ENCODE data around the gene CCDC149.

The CCDC149 gene

GRCh38 chr4:24816797-24817196 lies 96.0 kb downstream of the CCDC149 start:
- no peaks in the 10 kb centered on the region for H3K36me3 Mint-ChIP-seq (ENCODE audit: low read depth)
- H3K27me3 Mint-ChIP-seq, result peaks cover 6% of the 10 kb centered on the region
- no peak overlapping the region for H3K4me3 Mint-ChIP-seq
- H3K4me1 Mint-ChIP-seq (ENCODE audit: low read depth), result no peaks in the 10 kb centered on the region
- peaks cover 3% of the 10 kb centered on the region for H3K9me3 Mint-ChIP-seq
- H3K27ac Mint-ChIP-seq, result no peak overlapping the region

GRCh38 chr4:24813732-24814131 lies 99.1 kb downstream of the CCDC149 start:
- no peak overlapping the region for H3K4me3 Mint-ChIP-seq
- H3K9me3 Mint-ChIP-seq, result peaks cover 3% of the 10 kb centered on the region
- H3K36me3 Mint-ChIP-seq (ENCODE audit: low read depth), result no peaks in the 10 kb centered on the region
- H3K4me1 Mint-ChIP-seq (ENCODE audit: low read depth), result no peaks in the 10 kb centered on the region
- H3K27ac Mint-ChIP-seq, result no peak overlapping the region
- H3K27me3 Mint-ChIP-seq, result peaks cover 7% of the 10 kb centered on the region

- Mint-ChIP-seq H3K4me1 (ENCODE audit: low read depth) (no peaks in the 10 kb centered on the region), H3K27ac (no peak overlapping the region), H3K36me3 (ENCODE audit: low read depth) (no peaks in the 10 kb centered on the region), H3K4me3 (no peak overlapping the region), H3K9me3 (peaks cover 3% of the 10 kb centered on the region), H3K27me3 (peaks cover 7% of the 10 kb centered on the region)
These were observed 101.8 kb downstream of the CCDC149 start for GRCh38 chr4:24810871-24811631.

GRCh38 chr4:24809815-24810405 lies 102.9 kb downstream of the CCDC149 start:
- Mint-ChIP-seq H3K27ac (no peak overlapping the region), H3K4me1 (ENCODE audit: low read depth) (no peaks in the 10 kb centered on the region), H3K4me3 (no peak overlapping the region), H3K36me3 (ENCODE audit: low read depth) (no peaks in the 10 kb centered on the region), H3K9me3 (peaks cover 3% of the 10 kb centered on the region), H3K27me3 (peaks cover 7% of the 10 kb centered on the region)

GRCh38 chr4:24809376-24809775 lies 103.5 kb downstream of the CCDC149 start:
- H3K9me3 Mint-ChIP-seq, result peaks cover 3% of the 10 kb centered on the region
- H3K27me3 Mint-ChIP-seq, result peaks cover 6% of the 10 kb centered on the region
- no peak overlapping the region for H3K27ac Mint-ChIP-seq
- H3K4me1 Mint-ChIP-seq (ENCODE audit: low read depth), result no peaks in the 10 kb centered on the region
- no peaks in the 10 kb centered on the region for H3K36me3 Mint-ChIP-seq (ENCODE audit: low read depth)
- no peak overlapping the region for H3K4me3 Mint-ChIP-seq

GRCh38 chr4:24808955-24809354 lies 103.9 kb downstream of the CCDC149 start:
- Mint-ChIP-seq H3K36me3 (ENCODE audit: low read depth) (no peaks in the 10 kb centered on the region), H3K27ac (no peak overlapping the region), H3K4me3 (no peak overlapping the region), H3K9me3 (peaks cover 3% of the 10 kb centered on the region), H3K4me1 (ENCODE audit: low read depth) (no peaks in the 10 kb centered on the region), H3K27me3 (peaks cover 6% of the 10 kb centered on the region)

- Mint-ChIP-seq H3K9me3 (peaks cover 3% of the 10 kb centered on the region), H3K4me1 (ENCODE audit: low read depth) (no peaks in the 10 kb centered on the region), H3K4me3 (no peak overlapping the region), H3K36me3 (ENCODE audit: low read depth) (no peaks in the 10 kb centered on the region), H3K27ac (no peak overlapping the region), H3K27me3 (peaks cover 11% of the 10 kb centered on the region)
These were observed 104.6 kb downstream of the CCDC149 start for GRCh38 chr4:24808261-24808660.

- no peak overlapping the region for H3K27ac Mint-ChIP-seq
- H3K4me3 Mint-ChIP-seq, result no peak overlapping the region
- H3K27me3 Mint-ChIP-seq, result peaks cover 14% of the 10 kb centered on the region
- H3K9me3 Mint-ChIP-seq, result peaks cover 3% of the 10 kb centered on the region
- H3K36me3 Mint-ChIP-seq (ENCODE audit: low read depth), result no peaks in the 10 kb centered on the region
- H3K4me1 Mint-ChIP-seq (ENCODE audit: low read depth), result no peaks in the 10 kb centered on the region
These were observed 105.2 kb downstream of the CCDC149 start for GRCh38 chr4:24807611-24808010.

GRCh38 chr4:24806206-24806990 lies 106.4 kb downstream of the CCDC149 start:
- no peaks in the 10 kb centered on the region for H3K36me3 Mint-ChIP-seq (ENCODE audit: low read depth)
- H3K27ac Mint-ChIP-seq, result no peak overlapping the region
- no peaks in the 10 kb centered on the region for H3K9me3 Mint-ChIP-seq
- H3K4me3 Mint-ChIP-seq, result no peak overlapping the region
- peaks cover 20% of the 10 kb centered on the region for H3K27me3 Mint-ChIP-seq
- H3K4me1 Mint-ChIP-seq (ENCODE audit: low read depth), result no peaks in the 10 kb centered on the region

GRCh38 chr4:24805566-24805965 lies 107.3 kb downstream of the CCDC149 start:
- H3K27me3 Mint-ChIP-seq, result peaks cover 29% of the 10 kb centered on the region
- H3K36me3 Mint-ChIP-seq (ENCODE audit: low read depth), result no peaks in the 10 kb centered on the region
- H3K27ac Mint-ChIP-seq, result no peak overlapping the region
- no peaks in the 10 kb centered on the region for H3K9me3 Mint-ChIP-seq
- no peak overlapping the region for H3K4me3 Mint-ChIP-seq
- no peaks in the 10 kb centered on the region for H3K4me1 Mint-ChIP-seq (ENCODE audit: low read depth)

- H3K4me1 Mint-ChIP-seq (ENCODE audit: low read depth), result no peaks in the 10 kb centered on the region
- no peak overlapping the region for H3K27ac Mint-ChIP-seq
- no peaks in the 10 kb centered on the region for H3K9me3 Mint-ChIP-seq
- peaks cover 33% of the 10 kb centered on the region for H3K27me3 Mint-ChIP-seq
- no peaks in the 10 kb centered on the region for H3K36me3 Mint-ChIP-seq (ENCODE audit: low read depth)
- no peak overlapping the region for H3K4me3 Mint-ChIP-seq
These were observed 107.8 kb downstream of the CCDC149 start for GRCh38 chr4:24805067-24805466.

- Mint-ChIP-seq H3K27me3 (peaks cover 46% of the 10 kb centered on the region), H3K27ac (no peak overlapping the region), H3K36me3 (ENCODE audit: low read depth) (no peaks in the 10 kb centered on the region), H3K4me1 (ENCODE audit: low read depth) (no peaks in the 10 kb centered on the region), H3K4me3 (no peak overlapping the region), H3K9me3 (no peaks in the 10 kb centered on the region)
These were observed 110.2 kb downstream of the CCDC149 start for GRCh38 chr4:24802648-24803047.

- peaks cover 50% of the 10 kb centered on the region for H3K27me3 Mint-ChIP-seq
- H3K4me3 Mint-ChIP-seq, result no peak overlapping the region
- H3K27ac Mint-ChIP-seq, result no peak overlapping the region
- H3K36me3 Mint-ChIP-seq (ENCODE audit: low read depth), result no peaks in the 10 kb centered on the region
- no peaks in the 10 kb centered on the region for H3K9me3 Mint-ChIP-seq
- H3K4me1 Mint-ChIP-seq (ENCODE audit: low read depth), result no peaks in the 10 kb centered on the region
These were observed 111.5 kb downstream of the CCDC149 start for GRCh38 chr4:24801136-24801855.

- Mint-ChIP-seq H3K4me1 (ENCODE audit: low read depth) (no peaks in the 10 kb centered on the region), H3K4me3 (no peak overlapping the region), H3K9me3 (no peaks in the 10 kb centered on the region), H3K27ac (no peak overlapping the region), H3K36me3 (ENCODE audit: low read depth) (no peaks in the 10 kb centered on the region), H3K27me3 (peaks cover 53% of the 10 kb centered on the region)
These were observed 112.4 kb downstream of the CCDC149 start for GRCh38 chr4:24800325-24800895.
